ENCODE measurements around the gene GPR34.
"Not testable (repeated sequence)": the region's sequence is repeated elsewhere in the genome, so short reads cannot be mapped to it uniquely, and the experiment has no call there.

GPR34 gene, protein sequence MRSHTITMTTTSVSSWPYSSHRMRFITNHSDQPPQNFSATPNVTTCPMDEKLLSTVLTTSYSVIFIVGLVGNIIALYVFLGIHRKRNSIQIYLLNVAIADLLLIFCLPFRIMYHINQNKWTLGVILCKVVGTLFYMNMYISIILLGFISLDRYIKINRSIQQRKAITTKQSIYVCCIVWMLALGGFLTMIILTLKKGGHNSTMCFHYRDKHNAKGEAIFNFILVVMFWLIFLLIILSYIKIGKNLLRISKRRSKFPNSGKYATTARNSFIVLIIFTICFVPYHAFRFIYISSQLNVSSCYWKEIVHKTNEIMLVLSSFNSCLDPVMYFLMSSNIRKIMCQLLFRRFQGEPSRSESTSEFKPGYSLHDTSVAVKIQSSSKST

DNA sequence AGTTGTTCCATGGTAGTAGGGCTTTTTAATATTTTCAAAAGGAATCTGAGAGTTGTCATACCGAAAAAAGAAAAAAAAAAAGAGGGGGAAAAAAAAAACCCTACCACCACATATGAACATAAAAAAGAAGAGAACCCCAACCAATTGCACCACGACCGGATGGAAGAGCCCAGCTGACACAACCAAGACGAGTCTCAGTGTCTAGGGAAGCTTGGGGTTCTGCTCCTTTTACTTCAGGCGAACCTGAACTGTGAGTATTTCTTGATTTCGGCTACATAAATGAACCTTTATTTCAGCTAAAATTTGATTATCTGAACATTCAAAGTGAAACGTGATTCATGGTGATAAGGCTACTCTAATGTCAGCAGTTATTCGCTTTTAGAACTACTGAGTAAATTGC, at the start of gene GPR34:
Gene GPR34, plus strand, starts transcription at position 139 of the 400 bp plus-strand sequence. CDS start 6,661 bp downstream, outside the sequence.
- no peak for DNase-seq

DNA sequence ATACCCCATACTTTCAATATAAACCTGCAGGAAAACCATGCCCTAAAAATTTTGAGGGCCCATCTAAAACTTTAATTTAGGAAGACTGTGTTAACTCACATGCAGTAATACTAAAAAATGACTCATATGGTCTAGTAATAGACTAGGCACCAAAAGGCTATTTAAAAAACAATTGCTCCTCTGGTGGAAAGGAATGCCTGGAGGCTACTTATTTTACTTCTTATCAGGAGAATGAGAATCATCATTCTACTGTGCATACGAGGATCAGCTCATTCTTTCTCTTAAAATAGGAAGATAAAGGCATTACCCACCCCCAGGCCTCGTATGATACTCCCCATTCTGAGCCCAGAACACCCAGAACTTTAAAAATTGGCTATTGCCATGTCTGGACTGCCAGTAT, 42.6 kb upstream of the GPR34 start:
- DNase-seq, result not testable (repeated sequence)

DNA sequence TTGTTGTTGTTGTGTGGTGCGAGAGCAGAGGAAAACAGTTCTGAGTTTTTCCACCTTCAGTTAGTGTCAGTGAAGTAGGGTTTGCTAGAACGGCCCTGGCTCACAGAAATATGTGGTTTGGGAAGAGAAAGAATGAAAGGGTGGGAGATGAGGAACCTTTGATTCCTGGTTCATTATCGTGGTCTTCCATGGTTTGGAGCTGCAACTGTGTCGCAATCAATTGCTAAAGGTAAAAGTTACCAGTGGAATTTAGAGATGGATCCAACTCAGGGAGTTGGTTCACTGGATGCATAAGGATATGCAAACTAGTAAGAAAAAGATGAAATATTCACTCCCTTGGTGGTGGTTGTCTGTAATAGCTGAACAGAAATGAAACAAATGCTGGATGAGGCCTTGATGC, 35.6 kb upstream of the GPR34 start:
- no peak for DNase-seq

DNA sequence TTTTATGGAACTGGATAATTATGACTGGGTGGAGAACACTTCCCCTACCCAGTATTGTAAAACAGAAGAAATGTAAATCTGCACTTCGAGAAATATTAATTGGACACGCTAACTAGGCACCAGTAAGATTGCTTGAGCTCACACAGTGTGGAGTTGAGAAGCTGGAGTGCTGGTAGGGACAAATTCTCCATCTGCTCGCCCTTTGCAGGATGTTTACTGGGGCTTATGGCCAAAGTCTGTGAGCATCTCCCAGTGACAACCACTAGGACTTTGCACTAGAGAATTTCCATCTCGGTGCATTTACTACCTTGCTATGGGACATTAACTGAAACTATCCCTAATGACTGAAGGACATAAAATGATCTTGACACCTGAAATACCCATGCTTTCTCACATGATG, 33.7 kb upstream of the GPR34 start:
- DNase-seq, result no peak

DNA sequence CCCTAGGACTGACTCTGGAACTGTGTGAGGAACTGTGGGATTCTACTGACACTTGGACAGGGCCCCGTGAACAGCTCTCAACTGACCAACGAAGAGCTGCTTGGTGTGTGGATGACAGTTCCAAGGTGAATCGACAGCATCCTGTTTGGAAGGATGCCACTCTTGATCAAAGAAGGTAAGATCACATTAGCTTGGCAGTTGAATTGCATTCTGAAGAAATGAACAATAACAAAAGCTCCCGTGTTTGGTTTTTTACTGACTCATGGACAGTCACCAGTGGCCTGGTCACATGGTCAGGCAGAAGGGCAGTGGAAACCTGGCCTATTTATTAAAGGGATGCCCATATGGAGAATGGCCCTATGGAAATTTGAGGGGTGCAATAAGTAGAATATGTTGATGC, 33.1 kb upstream of the GPR34 start:
- DNase-seq, result no peak

DNA sequence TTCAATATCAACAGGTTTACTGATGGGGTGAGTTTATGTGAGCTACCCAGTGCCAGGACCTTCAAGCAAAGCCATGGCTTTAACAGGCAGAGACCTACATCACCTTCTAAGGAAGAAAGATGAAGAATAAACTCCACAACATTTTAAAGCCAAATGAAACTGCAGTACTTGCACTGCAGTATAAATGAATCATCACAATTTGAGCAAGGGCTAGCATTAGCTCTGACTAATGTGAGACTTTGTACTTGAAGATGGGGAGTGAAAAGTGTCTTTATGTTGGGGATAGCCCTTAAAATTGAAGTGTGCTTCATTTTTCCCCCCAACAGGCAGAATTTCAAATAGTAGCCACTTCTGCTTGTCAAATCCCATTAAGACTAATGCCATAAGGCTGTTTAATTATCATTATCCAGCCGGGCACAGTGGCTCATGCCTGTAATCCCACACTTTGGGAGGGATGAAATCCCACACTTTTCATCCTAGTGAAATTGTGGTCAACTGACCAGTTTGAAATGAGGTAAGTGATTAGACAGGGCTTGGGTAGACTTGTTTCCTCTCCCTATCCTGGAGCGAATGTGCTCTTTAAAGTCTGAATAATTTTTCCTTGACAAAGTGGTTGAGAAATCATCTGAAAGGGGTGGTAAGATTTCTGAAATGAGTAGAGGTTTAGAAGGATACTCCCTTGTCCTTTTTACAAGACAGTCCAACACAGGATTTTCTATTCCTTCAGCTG, 27.2 kb upstream of the GPR34 start:
- DNase-seq, result no peak

DNA sequence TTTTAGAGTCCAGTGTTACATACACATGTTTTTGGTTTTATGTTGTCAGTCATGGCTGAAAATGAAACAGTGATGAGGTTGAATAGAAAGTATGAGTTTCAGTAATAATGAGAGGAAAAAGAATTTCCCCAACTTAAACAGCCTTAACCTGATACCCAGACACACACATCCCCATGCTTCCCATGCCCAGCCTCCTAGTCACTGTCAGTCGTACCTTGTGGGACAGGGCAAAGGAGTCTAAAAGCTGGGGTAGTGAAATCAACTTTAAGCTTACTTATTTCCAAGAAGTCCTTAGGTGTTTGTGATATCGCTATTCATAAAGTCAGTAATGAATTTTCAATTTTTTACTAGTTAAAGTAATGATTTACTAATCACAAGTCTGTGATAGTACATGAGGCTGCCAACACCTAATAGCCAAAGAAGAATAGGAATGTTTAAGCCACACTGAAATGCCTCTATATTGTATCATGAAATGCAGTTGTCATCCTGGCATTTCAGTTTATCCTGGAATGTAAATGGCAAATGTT, 24.3 kb upstream of the GPR34 start:
- DNase-seq, result no peak

DNA sequence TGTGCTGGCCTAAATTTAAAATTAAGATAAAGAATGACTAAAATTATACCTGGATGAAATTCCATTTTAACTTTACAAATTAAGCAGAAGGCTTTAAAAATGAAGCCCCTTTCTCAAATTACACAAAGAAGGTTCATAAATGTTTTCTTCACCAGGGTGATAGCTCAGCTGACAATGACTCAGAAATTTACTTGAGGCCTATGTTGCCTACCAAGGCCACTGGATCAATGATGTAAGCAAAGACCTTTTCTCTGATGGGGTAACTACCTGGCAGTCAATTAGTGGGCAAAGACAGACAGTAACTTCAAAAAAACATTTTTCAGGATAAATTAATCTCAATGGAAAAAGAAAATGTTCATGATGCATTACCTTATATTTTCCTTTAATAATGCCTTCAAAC, 23.9 kb upstream of the GPR34 start:
- DNase-seq, result no peak

DNA sequence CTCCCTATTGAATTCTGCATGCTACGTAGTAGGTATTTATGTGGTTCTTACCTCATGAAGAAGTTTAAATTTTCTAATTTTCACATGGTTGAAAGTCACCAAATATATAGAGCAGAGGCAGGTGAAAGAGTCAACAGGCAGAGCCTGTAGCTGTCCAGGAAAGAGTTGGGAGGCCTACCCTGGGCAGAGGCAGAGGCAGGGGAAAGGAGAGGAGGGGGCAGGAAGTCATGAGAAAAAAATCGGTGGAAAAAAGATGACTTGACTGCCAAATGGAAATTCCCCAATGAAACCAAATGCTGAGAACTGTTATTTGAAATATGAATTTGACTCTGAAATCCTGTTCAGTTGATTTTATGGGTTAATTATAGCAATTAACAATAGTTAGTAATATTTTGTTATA, 23.1 kb upstream of the GPR34 start:
- no peak for DNase-seq

DNA sequence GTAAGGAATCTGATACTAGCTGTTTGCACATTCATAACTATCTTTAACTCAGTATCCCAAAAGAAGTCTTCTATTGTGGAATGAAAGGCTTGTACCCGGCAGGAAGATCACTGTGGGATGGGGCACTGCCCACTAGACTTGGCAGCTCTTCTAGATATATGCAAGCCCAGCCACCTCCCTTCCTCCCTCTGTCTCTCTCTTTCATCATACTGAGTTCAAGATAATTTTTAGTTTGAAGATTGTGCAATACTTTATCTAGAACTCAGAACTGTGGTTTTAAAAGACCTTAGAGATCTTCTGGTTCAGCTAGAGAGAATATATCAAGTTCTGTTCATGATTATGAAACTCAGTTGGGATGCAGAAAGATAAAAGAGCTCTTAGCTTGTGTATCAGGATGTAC, 22.5 kb upstream of the GPR34 start:
- no peak for DNase-seq

DNA sequence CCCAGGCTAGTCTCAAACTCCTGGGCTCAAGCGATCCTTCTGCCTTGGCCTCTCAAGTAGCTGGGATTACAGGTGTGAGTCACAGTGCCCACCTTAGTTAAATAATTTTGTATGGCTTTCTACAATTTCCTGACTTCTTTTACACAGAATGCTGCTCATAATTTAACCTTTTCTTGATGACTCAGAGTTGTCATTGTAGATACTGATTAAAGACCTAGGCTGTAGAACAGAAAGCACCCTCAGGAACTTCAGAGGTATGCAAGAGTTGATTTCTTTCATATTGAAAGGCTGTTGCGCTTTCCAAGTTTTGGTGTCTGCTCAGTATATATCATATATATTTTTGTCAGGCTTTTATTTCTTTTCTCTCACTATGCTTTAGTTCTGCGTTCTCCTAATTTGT, 21.1 kb upstream of the GPR34 start:
- no peak for DNase-seq

DNA sequence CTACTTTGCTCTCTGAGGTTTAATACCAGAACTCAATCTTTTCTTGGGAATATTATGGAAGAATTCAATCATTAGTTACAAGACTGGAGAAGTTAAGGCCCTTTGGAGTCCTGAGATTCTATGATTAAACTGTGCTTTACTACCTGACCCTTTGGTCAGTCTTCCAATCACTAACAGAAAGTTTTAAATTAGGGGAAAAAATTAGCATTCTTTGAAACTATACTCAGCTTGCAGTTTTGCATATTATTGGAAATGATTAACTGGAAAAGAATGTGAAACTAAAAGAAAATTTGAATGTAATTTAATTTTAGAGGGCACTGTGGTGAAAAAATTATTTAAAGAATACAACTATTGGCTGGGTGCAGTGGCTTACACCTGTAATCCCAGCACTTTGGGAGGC, 18.7 kb upstream of the GPR34 start:
- no peak for DNase-seq

DNA sequence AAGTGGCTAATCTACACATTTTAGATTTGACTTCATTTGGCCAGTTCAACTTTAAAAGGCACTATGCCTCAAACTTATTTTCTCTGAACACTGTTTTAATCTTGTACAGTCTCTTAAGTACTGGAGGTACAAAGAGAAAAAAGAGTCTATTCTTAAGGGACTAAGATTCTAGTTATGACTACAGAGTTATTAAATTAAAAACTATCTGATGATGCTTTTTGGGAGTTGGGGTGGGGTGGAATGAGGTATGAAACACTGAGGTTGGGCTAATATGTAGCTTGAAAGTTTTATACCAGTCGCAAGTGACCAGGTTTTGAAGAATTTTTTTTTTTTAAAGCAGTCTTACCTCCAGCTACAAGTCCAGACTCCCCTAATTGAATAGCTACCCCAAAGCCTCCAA, 17.7 kb upstream of the GPR34 start:
- no peak for DNase-seq

DNA sequence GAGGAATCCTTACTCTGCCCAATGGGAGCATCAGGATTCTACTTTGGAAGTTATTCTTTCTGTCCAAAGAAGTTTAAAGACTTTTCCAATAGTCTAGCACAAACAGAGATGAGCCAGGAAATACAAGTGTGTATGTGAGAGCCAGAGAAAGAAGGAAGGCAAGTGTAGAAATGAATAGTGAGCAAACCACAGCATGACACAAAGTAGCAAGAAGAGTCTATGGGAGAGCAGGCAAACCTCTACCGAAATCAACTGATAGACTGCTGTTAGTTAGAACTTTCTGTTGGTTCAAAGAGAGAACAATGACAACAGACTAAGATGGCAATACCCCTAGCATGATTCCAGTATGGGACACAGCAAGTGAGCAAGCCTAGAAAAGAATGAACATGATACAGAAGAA, 16.1 kb upstream of the GPR34 start:
- no peak for DNase-seq

DNA sequence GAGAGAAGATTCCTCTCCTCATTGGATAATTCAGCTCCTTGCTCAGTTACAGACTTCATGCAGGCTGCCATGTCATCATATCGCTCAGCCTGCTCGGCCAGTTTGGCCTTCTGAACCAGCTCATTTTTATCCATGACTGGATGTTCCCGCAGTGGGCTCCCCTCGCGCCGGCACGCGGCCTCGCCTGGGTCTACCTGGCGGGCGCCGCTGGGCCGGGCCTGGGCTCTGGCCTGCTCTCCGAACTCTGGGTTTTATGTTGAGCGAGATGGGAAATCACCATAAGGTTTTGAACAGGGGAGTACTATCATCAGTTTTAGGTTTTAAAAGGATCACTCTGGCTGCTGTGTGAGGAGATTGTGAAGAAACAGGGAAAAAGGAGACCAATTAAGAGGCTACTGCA, 12.4 kb upstream of the GPR34 start:
- not testable (repeated sequence) for DNase-seq

DNA sequence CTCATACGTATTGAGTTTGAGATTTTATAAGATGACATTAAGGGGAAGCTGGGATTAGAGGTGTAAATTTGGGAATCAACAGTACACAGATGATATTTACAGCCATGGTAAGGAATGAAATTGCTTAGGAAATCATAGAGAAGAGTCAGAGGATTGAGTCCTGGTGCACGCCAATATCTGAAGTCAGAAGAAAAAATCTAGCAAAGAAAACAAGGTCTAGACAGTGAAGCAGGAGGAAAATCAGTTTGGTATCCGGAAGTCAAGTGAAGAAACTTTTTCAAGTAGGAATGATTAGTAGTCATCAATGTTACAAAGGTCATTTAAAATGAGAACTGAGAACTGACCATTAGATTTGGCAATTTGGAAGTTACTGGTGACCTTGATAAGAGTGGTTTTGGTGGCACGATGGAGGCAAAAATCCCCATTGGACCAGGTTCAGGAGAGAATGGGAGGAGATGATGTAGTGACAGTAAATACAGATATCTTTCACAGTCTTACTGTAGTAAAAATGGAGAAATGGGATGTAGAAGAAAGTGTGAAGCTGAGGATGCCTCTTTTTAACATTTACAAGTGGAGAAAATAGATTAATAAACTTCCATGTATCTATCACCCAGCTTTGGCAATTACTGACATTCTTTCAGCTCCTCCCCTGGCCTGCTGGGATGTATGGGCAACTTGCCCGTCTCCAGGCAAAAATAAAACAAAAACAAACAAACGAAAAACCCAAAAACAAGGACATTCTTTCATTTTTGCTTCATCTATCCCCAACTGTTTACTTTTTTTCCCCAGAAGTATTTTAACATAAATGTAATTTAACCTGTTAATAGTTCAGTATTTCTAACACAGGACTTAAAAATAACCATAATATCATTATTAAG, 11.4 kb upstream of the GPR34 start:
- no peak for DNase-seq

DNA sequence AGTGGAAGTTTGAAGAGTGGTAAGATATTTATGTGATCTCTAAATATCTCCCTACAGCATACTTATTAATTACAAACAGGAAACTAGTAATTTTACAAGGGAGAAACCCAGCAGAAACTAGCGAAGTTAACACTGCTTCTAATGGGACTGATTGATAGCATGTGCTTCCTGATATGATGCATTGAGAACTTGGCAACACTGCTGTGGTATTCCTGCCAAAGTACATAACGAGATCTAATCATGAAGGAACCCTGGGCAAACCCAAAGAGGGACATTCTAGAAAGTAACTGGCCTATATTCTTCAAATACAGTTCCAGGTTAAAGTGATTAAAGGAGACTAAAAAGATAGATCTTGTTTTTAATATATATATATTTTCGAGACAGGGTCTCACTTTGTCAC, 4.6 kb upstream of the GPR34 start:
- no peak for DNase-seq

DNA sequence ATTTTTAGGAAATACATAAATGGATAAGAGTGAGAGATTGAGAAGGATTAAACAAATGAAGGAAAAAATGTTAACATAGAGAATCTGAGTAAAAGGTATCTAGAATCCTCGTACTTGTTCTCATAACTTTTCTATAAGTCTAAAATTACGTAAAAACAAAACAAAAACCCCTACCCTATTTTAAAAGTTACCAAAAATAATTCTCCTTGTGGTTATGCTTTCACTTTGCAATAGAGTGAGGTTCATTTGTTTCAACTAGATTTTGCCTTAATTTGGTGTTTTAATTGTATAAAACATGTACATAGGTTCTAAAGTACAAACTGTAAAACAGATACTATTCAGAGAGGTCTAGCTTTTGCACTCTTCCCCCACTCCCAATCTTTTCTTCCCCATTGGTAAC, 3.8 kb upstream of the GPR34 start:
- no peak for DNase-seq

DNA sequence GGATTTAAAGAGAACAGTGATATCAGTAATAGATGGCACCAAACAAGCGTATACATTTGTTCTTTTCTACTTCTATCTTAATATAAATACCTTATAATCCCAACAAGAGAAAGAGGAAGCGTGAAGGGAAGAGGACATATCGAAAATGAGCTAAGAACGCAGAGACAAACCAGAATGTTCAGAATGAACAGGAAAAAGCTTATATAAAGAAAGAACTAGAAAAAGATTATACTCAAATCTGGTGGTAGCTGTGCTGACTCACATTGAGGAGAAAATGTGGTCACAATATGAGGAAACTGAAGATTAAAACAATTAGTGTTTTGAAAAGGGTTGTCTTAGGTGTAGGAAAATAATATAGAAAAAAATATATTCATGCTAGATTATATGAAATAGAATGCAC, 2.0 kb upstream of the GPR34 start:
- no peak for DNase-seq

DNA sequence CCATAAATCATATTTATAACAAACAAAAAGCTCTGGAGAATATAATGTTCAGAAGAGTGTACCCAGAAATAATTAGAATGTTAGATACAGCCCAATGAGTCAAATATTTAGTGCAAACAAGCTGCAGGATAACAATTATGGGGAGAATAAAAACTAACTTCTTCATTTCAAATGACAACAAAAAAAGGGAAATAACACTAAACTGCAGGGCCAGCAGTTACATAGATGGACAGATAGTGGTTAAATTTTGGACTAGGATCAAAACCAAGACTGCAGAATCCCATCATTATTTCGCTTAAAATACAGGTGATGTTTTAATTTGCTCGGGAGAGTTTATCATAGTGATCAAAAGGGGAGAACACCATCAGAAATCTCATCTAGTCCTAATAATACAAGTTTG, 617 bp upstream of the GPR34 start:
- DNase-seq, result no peak

DNA sequence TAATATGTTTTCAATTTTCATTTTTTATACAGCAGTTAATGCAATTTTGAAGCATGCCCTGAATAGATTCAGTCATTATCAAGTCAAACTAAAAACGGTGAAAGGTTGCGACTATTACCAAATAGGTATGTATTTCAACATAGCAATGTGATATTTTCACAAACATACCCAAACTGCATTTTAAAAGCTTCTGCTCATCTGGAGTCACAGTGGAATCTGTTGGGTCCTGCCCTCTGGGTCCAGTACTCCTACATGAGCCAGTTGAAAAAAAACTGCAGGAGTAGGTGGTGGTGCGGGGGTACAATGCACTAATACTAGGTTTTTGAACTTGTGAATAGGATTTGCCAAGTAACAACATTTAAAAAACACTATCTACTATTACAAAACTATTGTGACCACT, 938 bp downstream of the GPR34 start:
- DNase-seq, result no peak

DNA sequence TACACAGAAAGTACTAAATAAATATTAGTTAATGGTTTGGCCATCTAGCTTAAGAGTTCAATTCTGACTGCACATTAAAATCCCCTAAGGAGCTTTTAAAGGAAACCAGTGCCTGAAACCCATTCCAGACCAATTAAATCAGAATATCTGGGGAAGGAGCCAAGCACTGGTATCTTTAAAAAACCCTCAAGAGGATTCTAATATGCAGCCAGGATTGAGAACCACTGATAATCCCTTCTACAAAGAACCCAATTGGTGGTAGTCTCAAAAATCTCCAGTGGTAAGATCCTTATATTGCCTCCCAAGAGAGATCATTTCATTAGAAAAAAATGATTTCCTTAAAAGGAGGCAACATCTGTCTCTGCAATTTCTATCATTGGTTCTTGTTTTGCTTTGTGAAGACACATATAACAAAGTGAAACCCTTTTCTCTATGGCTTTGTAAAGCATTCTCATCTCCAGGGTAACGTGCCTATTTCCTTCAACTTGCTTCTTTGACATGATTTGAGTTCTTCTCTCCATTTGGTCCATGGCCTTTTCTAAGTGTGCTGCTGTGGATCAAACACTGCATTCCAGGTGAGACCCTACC, 3.5 kb downstream of the GPR34 start:
- DNase-seq, result no peak

DNA sequence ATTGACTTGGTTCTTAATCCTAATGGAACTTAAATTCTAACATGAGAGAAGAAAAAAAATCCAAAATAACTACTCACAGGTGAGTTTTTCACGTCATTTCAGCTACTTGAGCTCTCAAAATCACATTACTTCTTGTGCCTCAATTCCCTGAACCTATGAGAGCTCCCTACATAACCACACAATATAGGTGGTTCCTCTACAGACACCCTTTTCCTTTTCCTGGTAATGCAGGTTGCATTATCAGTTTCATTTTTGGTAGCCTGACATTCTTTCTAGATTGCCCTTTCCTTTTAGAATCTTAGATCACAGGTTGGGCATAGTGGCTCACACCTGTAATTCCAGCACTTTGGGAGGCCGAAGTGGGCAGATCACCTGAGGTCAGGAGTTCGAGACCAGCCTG, 4.3 kb downstream of the GPR34 start:
- DNase-seq, result no peak
